HAP-1 (cell line): ENCODE results near the gene PATJ.

ENCODE experiments used
- DNase-seq, 2 experiments: peaks; one replicate each; pipeline ENCODE4 v3.0.0-alpha.2; 2016 to 2020; ENCODE audit warnings: low spot score in 2 of 2
- H3K27me3 ChIP-seq: fragments of 250-450 bp; sonication (Bioruptor Pico); 2 replicates; pipeline ENCODE4 v1.5.1; 2020; ENCODE audit warnings: low read depth, mild to moderate bottlenecking, moderate library complexity
- H3K36me3 ChIP-seq: fragments of 250-450 bp; sonication (Bioruptor Pico); replicated peaks from 2 replicates; pipeline ENCODE4 v1.5.1; 2020; ENCODE audit warnings: mild to moderate bottlenecking
- H3K4me1 ChIP-seq: fragments of 250-450 bp; sonication (Bioruptor Pico); 2 replicates; pipeline ENCODE4 v1.5.1; 2020; ENCODE audit warnings: mild to moderate bottlenecking
- H3K4me3 ChIP-seq: fragments of 250-450 bp; sonication (Bioruptor Pico); 2 replicates; pipeline ENCODE4 v1.5.1; 2020; ENCODE audit warnings: mild to moderate bottlenecking, moderate library complexity
- H3K9me3 ChIP-seq: fragments of 250-450 bp; sonication (Bioruptor Pico); 2 replicates; pipeline ENCODE4 v1.5.1; 2020; ENCODE audit warnings: mild to moderate bottlenecking, moderate library complexity
- in situ Hi-C: fragments of 300-500 bp; cut with MboI; formaldehyde crosslinking; loops from 3 replicates; pipeline ENCODE4 v1.14.3; 2020; ENCODE audit warnings: low sequenced_read_pairs, inconsistent platforms, mixed read lengths

PATJ gene

DNA sequence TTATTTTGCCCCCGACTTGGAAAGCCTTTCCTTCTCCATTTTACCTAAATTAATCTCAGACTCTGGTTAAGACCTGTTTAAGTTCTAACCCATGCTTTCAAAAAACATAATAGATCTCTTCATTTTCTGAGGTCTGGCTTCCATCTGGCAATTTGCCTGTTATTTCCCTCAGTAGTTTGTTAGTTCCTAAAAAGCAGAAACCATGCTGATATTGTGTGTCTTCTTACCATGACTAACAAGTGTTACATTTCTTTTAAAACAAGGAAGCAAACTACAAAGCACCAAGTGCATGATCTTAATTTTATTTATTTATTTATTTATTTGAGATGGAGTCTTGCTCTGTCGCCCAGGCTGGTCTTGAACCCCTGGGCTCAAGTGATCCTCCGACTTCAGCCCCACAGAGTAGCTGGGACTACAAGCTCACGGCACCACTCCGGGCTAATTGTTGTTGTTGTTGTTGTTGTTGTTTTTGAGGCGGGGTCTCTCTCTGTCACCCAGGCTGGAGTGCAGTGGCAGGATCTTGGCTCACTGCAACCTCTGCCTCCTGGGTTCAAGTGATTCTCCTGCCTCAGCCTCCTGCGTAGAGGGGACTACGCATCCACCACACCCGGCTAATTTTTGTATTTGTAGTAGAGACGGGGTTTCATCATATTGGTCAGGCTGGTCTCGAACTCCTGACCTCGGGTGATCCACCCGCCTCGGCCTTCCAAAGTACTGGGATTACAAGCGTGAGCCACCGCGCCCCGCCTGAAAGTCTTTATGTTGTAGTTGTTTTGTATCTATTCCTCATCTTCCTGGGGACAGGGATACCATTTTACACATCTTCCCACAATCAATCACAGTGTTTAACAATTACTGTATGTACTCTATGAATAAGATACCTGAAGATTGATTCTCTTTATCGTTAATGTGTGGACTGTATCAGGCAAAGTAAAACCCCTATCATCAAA, 1.3 kb upstream of the PATJ start:
- Histone ChIP-seq H3K4me3 (peak overlapping the region; percentile 57), H3K36me3 (no peaks in the 10 kb centered on the region), H3K4me1 (peaks cover 14% of the 10 kb centered on the region), H3K9me3 (no peaks in the 10 kb centered on the region), H3K27me3 (no peaks in the 10 kb centered on the region)
- in situ Hi-C loops, result no loop called here
- no peak for DNase-seq

DNA sequence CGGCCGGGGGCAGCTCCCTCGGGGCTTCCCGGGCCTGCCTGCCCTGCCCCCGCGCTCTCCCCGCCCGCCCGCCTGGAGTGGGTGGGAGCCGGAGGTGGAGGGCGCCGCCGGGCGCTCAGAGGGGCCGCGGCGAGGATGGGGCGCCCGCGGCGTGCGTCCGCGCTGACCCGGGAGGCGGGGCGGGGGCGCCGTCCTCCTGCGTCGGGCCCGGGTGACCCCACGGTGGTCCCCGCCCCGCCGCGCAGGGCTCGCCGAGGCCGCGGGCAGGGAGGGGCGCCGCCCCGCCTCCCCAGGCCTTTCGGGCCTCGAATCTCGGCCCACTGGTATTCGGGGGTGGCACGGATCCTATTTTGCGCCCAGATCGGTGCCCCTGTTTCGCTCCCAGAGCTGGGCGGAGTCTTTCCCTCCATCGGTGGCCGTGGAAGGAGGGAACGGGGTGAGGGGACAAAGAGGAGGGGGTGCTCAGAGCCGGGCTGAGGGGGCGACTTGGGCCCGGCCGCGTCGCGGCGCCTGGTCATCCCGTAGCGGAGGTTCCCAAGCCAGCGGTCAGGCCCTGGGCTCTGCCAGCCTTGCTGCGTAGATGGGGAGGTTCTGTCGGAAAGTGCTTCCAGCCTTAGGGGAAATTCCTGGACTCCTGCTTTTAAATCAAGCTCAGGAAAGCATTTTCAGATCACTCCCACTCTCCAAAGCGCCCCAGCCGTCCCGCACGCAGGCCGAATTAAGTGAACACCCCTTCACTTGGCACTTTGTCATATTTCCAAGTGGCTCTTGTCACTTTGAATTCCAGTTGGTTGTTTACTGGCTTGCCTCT, 545 bp downstream of the PATJ start:
- Histone ChIP-seq H3K4me3 (peak overlapping the region; percentile 57), H3K9me3 (no peaks in the 10 kb centered on the region), H3K4me1 (peaks cover 30% of the 10 kb centered on the region), H3K27me3 (no peaks in the 10 kb centered on the region), H3K36me3 (no peaks in the 10 kb centered on the region)
- in situ Hi-C loops, result no loop called here
- peak; percentile 43 to 62 for DNase-seq

- Histone ChIP-seq H3K27me3 (no peaks in the 10 kb centered on the region), H3K36me3 (no peaks in the 10 kb centered on the region), H3K9me3 (no peaks in the 10 kb centered on the region), H3K4me3 (peak overlapping the region; percentile 57), H3K4me1 (peaks cover 30% of the 10 kb centered on the region)
- DNase-seq, result no peak
- in situ Hi-C loops, result no loop called here
Measured at GRCh38 chr1:61743431-61743705, 1.1 kb downstream of the PATJ start.

- Histone ChIP-seq H3K36me3 (no peaks in the 10 kb centered on the region), H3K27me3 (no peaks in the 10 kb centered on the region), H3K4me1 (peaks cover 30% of the 10 kb centered on the region), H3K4me3 (no peak overlapping the region), H3K9me3 (no peaks in the 10 kb centered on the region)
- DNase-seq, result no peak
- in situ Hi-C loops, result no loop called here
Measured at GRCh38 chr1:61743716-61744580, 1.7 kb downstream of the PATJ start.

GRCh38 chr1:61746813-61747212, 4.5 kb downstream of the PATJ start:
- Histone ChIP-seq H3K4me1 (peaks cover 25% of the 10 kb centered on the region), H3K9me3 (no peaks in the 10 kb centered on the region), H3K36me3 (no peaks in the 10 kb centered on the region), H3K27me3 (no peaks in the 10 kb centered on the region), H3K4me3 (no peak overlapping the region)
- in situ Hi-C loops, result no loop called here
- no peak for DNase-seq

GRCh38 chr1:61748566-61748965, 6.3 kb downstream of the PATJ start:
- Histone ChIP-seq H3K36me3 (no peaks in the 10 kb centered on the region), H3K9me3 (no peaks in the 10 kb centered on the region), H3K27me3 (no peaks in the 10 kb centered on the region), H3K4me1 (peaks cover 30% of the 10 kb centered on the region), H3K4me3 (no peak overlapping the region)
- in situ Hi-C loops, result no loop called here
- no peak for DNase-seq

GRCh38 chr1:61749574-61749973, 7.3 kb downstream of the PATJ start:
- H3K4me1 ChIP-seq, result peaks cover 27% of the 10 kb centered on the region
- in situ Hi-C loops, result no loop called here
- DNase-seq, result no peak
- no peaks in the 10 kb centered on the region for H3K27me3 ChIP-seq
- H3K9me3 ChIP-seq, result no peaks in the 10 kb centered on the region
- no peaks in the 10 kb centered on the region for H3K36me3 ChIP-seq
- no peak overlapping the region for H3K4me3 ChIP-seq

DNA sequence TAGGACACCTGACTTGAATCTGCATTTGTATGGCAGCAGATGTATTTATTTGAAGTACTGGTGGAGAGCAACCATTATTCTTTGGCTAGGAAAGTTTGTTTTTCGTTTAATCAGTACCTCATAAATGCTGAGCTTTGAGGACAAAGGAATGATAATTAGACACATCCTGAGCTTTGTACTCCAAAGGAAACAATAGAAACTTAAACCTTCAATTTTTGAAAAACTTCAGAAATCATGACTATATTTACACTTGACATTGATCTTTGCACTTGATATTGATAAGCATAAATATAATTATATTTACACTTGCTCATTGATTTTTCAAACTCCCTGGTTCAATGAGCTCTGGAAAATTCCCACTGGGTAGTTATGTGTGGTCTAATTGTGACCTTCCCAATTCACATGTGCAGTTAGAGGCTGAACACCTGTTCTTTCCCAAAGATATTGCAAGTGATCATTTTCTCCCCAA, 10.7 kb downstream of the PATJ start:
- in situ Hi-C loops, result no loop called here
- Histone ChIP-seq H3K4me1 (peaks cover 13% of the 10 kb centered on the region), H3K36me3 (no peaks in the 10 kb centered on the region), H3K4me3 (no peak overlapping the region), H3K9me3 (no peaks in the 10 kb centered on the region), H3K27me3 (no peaks in the 10 kb centered on the region)
- DNase-seq, result peak in 1 of 2 experiments; percentile 50

GRCh38 chr1:61753998-61754508, 11.8 kb downstream of the PATJ start:
- H3K4me3 ChIP-seq, result no peak overlapping the region
- no peaks in the 10 kb centered on the region for H3K36me3 ChIP-seq
- in situ Hi-C loops, result no loop called here
- H3K27me3 ChIP-seq, result no peaks in the 10 kb centered on the region
- peaks cover 15% of the 10 kb centered on the region for H3K4me1 ChIP-seq
- no peaks in the 10 kb centered on the region for H3K9me3 ChIP-seq
- no peak for DNase-seq

GRCh38 chr1:61754545-61754944, 12.3 kb downstream of the PATJ start:
- no peak overlapping the region for H3K4me3 ChIP-seq
- H3K27me3 ChIP-seq, result no peaks in the 10 kb centered on the region
- no peaks in the 10 kb centered on the region for H3K36me3 ChIP-seq
- H3K9me3 ChIP-seq, result no peaks in the 10 kb centered on the region
- no peak for DNase-seq
- in situ Hi-C loops, result no loop called here
- peaks cover 15% of the 10 kb centered on the region for H3K4me1 ChIP-seq

- Histone ChIP-seq H3K4me1 (peaks cover 15% of the 10 kb centered on the region), H3K27me3 (no peaks in the 10 kb centered on the region), H3K4me3 (no peak overlapping the region), H3K9me3 (no peaks in the 10 kb centered on the region), H3K36me3 (no peaks in the 10 kb centered on the region)
- no peak for DNase-seq
- in situ Hi-C loops, result no loop called here
Measured at GRCh38 chr1:61756773-61757172, 14.5 kb downstream of the PATJ start.

GRCh38 chr1:61757950-61758349, 15.7 kb downstream of the PATJ start:
- no peaks in the 10 kb centered on the region for H3K36me3 ChIP-seq
- H3K9me3 ChIP-seq, result no peaks in the 10 kb centered on the region
- no peaks in the 10 kb centered on the region for H3K27me3 ChIP-seq
- DNase-seq, result no peak
- H3K4me3 ChIP-seq, result no peak overlapping the region
- peaks cover 8% of the 10 kb centered on the region for H3K4me1 ChIP-seq
- in situ Hi-C loops, result no loop called here

- Histone ChIP-seq H3K9me3 (no peaks in the 10 kb centered on the region), H3K4me1 (peaks cover 9% of the 10 kb centered on the region), H3K4me3 (no peak overlapping the region), H3K36me3 (peaks cover 2% of the 10 kb centered on the region; the same call in 1 of the 2 replicates), H3K27me3 (no peaks in the 10 kb centered on the region)
- DNase-seq, result no peak
- in situ Hi-C loops, result no loop called here
Measured at GRCh38 chr1:61770131-61770530, 27.9 kb downstream of the PATJ start.
